Right lung (tissue), 5 donors: ENCODE data around the gene ZFHX3. TPM values are rescaled to one million over a fixed set of nuclear protein-coding genes. Genes with fewer than 3 reads are reported as not detected.

Experiments used
- DNase-seq, 2 donors: peaks; one replicate each; pipeline ENCODE4 v3.0.0-alpha.2; 2013
- polyA plus RNA-seq, 5 donors: library from polyadenylated mRNA; unstranded; fragments of 120-200 nt; gene quantifications; one replicate each; pipeline versions ENCODE4 v1.2.1 to v1.2.3, GENCODE V29; 2013; ENCODE audit warnings: inconsistent platforms in 1 of 5, low replicate concordance in 1 of 5; ENCODE audit not compliant: insufficient read length in 5 of 5, insufficient read depth in 1 of 5

The ZFHX3 gene
- polyA plus RNA-seq, 5 donors, result 20.7 to 34.7 (median 26.6) TPM

- DNase-seq, result no peak
These were observed 97.3 kb downstream of the ZFHX3 start for GRCh38 chr16:72950669-72951068.

GRCh38 chr16:72948238-72948829 lies 99.6 kb downstream of the ZFHX3 start:
- DNase-seq, result no peak

GRCh38 chr16:72947379-72948237 lies 100.3 kb downstream of the ZFHX3 start:
- DNase-seq, result no peak

- DNase-seq, result no peak
These were observed 101.3 kb downstream of the ZFHX3 start for GRCh38 chr16:72946474-72947194.

GRCh38 chr16:72946063-72946462 lies 101.9 kb downstream of the ZFHX3 start:
- no peak for DNase-seq

- DNase-seq, result no peak
These were observed 102.3 kb downstream of the ZFHX3 start for GRCh38 chr16:72945611-72946010.

GRCh38 chr16:72944757-72945485 lies 103.0 kb downstream of the ZFHX3 start:
- no peak for DNase-seq

GRCh38 chr16:72942021-72942420 lies 105.9 kb downstream of the ZFHX3 start:
- no peak for DNase-seq

- no peak for DNase-seq
These were observed 107.0 kb downstream of the ZFHX3 start for GRCh38 chr16:72940886-72941285.

GRCh38 chr16:72939247-72939646 lies 108.7 kb downstream of the ZFHX3 start:
- DNase-seq, result peak in 1 of 2 donors; percentile 53

- peak; percentile 87 to 89 for DNase-seq
These were observed 109.1 kb downstream of the ZFHX3 start for GRCh38 chr16:72938795-72939164.

GRCh38 chr16:72937916-72938794 lies 109.8 kb downstream of the ZFHX3 start:
- no peak for DNase-seq

GRCh38 chr16:72937360-72937759 lies 110.6 kb downstream of the ZFHX3 start:
- DNase-seq, result no peak

GRCh38 chr16:72936408-72936807 lies 111.5 kb downstream of the ZFHX3 start:
- no peak for DNase-seq

- DNase-seq, result no peak
These were observed 112.0 kb downstream of the ZFHX3 start for GRCh38 chr16:72935896-72936295.

- no peak for DNase-seq
These were observed 113.1 kb downstream of the ZFHX3 start for GRCh38 chr16:72934636-72935403.

- no peak for DNase-seq
These were observed 115.1 kb downstream of the ZFHX3 start for GRCh38 chr16:72932677-72933335.

- DNase-seq, result no peak
These were observed 115.9 kb downstream of the ZFHX3 start for GRCh38 chr16:72932050-72932449.

- no peak for DNase-seq
These were observed 117.5 kb downstream of the ZFHX3 start for GRCh38 chr16:72930396-72930795.
